Measurements from ENCODE around the gene MIGA1.

MIGA1 gene

GRCh38 chr1:77859248-77859647 lies 79.8 kb downstream of the MIGA1 start:
- Histone ChIP-seq H3K27me3 (ENCODE audit: insufficient read depth, low read length) (no peaks in the 10 kb centered on the region), H3K36me3 (ENCODE audit: insufficient read depth, low read depth, low read length) (no peaks in the 10 kb centered on the region), H3K27ac (ENCODE audit: low read length) (no peak overlapping the region), H3K9ac (ENCODE audit: low read depth, low read length) (no peak overlapping the region), H3K4me3 (ENCODE audit: low read length) (no peak overlapping the region), H3K9me3 (ENCODE audit: insufficient read depth, low read depth, low read length) (no peaks in the 10 kb centered on the region; the same call in 1 of the 2 replicates), H3K4me1 (ENCODE audit: insufficient read depth, low read length) (no peaks in the 10 kb centered on the region)

GRCh38 chr1:77866296-77866695 lies 86.8 kb downstream of the MIGA1 start:
- Histone ChIP-seq H3K36me3 (ENCODE audit: insufficient read depth, low read depth, low read length) (peaks cover 5% of the 10 kb centered on the region; the same call in 1 of the 2 replicates), H3K27me3 (ENCODE audit: insufficient read depth, low read length) (no peaks in the 10 kb centered on the region), H3K27ac (ENCODE audit: low read length) (no peak overlapping the region), H3K4me1 (ENCODE audit: insufficient read depth, low read length) (no peaks in the 10 kb centered on the region), H3K9ac (ENCODE audit: low read depth, low read length) (no peak overlapping the region), H3K4me3 (ENCODE audit: low read length) (no peak overlapping the region), H3K9me3 (ENCODE audit: insufficient read depth, low read depth, low read length) (no peaks in the 10 kb centered on the region)

DNA sequence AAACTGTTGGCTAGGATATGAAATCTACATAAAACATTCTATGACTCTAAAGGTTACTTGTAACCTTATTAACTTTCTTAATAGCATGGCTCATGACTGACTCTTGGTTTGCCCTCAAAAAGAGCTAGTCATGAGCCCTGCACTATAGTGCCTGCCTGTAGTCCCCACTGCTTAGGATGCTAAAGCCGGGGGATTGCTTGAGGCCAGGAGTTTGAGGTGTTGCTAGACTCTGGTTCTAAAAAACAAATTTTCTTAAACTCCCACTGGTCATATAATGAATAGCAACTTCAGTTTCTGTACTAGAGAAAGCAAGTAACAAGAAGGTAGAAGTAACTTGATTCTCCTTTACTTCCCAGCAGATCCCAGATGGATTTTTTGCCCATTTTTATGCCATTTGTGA lies 93.2 kb downstream of the MIGA1 start:
- H3K9me3 ChIP-seq (ENCODE audit: insufficient read depth, low read depth, low read length) = no peaks in the 10 kb centered on the region
- H3K36me3 ChIP-seq (ENCODE audit: insufficient read depth, low read depth, low read length) = peaks cover 2% of the 10 kb centered on the region; the same call in 1 of the 2 replicates
- no peak overlapping the region for H3K4me3 ChIP-seq (ENCODE audit: low read length)
- no peaks in the 10 kb centered on the region for H3K4me1 ChIP-seq (ENCODE audit: insufficient read depth, low read length)
- no peak overlapping the region for H3K9ac ChIP-seq (ENCODE audit: low read depth, low read length)
- H3K27me3 ChIP-seq (ENCODE audit: insufficient read depth, low read length) = no peaks in the 10 kb centered on the region
- no peak overlapping the region for H3K27ac ChIP-seq (ENCODE audit: low read length)

GRCh38 chr1:77873461-77873860 lies 94.0 kb downstream of the MIGA1 start:
- Histone ChIP-seq H3K27ac (ENCODE audit: low read length) (no peak overlapping the region), H3K9ac (ENCODE audit: low read depth, low read length) (no peak overlapping the region), H3K36me3 (ENCODE audit: insufficient read depth, low read depth, low read length) (no peaks in the 10 kb centered on the region; the same call in 1 of the 2 replicates), H3K27me3 (ENCODE audit: insufficient read depth, low read length) (no peaks in the 10 kb centered on the region), H3K4me1 (ENCODE audit: insufficient read depth, low read length) (no peaks in the 10 kb centered on the region), H3K9me3 (ENCODE audit: insufficient read depth, low read depth, low read length) (no peaks in the 10 kb centered on the region), H3K4me3 (ENCODE audit: low read length) (no peak overlapping the region)

DNA sequence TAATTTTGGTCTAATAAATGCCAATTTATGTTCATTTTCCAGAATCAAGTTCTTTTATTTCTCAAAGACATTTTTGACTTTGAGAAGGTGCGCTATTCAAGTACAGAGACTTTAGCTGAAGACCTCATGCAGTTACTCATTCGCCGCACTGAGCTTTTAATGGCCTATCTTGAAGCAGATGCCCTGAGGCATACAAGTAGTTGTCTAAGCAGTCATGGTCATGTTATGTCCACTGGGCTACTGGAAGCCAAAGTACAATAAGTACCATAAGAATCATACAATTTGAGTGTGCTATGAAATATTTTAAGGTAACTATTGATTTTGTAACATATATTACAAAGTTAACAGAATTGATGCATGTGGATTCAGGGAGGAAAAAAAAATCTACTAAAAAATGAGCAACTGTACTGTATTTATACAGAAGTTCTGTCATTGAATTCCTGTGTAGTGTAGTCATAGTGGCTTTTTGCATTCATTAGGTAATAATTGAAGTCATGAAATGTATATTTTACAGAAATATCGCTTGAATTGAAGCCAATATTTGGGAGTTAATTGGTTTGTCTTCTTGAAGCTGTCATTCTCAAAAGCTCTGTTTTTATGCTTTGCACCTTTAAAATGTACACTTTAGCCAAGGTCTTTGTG lies 95.5 kb downstream of the MIGA1 start:
- no peak overlapping the region for H3K27ac ChIP-seq (ENCODE audit: low read length)
- no peaks in the 10 kb centered on the region for H3K36me3 ChIP-seq (ENCODE audit: insufficient read depth, low read depth, low read length)
- H3K4me3 ChIP-seq (ENCODE audit: low read length) = no peak overlapping the region
- no peaks in the 10 kb centered on the region for H3K4me1 ChIP-seq (ENCODE audit: insufficient read depth, low read length)
- H3K9ac ChIP-seq (ENCODE audit: low read depth, low read length) = no peak overlapping the region
- no peaks in the 10 kb centered on the region for H3K27me3 ChIP-seq (ENCODE audit: insufficient read depth, low read length)
- H3K9me3 ChIP-seq (ENCODE audit: insufficient read depth, low read depth, low read length) = no peaks in the 10 kb centered on the region

DNA sequence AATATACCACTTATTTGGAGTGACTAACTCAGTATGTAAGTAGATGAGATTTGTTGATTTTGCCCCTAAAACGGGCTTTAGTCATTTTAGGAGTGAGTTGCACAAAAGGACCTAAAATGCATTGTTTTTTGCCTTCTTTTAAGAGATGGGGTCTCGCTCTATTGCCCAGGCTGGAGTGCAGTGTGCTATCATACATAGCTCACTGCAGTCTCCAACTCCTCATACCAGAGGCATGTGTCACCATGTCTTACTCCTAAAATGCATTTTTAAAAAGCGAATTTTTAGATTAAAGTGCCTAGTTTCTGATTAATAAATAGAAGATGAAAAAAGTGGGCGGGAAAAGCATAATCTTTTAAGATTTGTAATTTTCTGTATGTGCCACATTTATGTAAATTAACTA lies 97.4 kb downstream of the MIGA1 start:
- no peak overlapping the region for H3K9ac ChIP-seq (ENCODE audit: low read depth, low read length)
- H3K4me1 ChIP-seq (ENCODE audit: insufficient read depth, low read length) = no peaks in the 10 kb centered on the region
- H3K4me3 ChIP-seq (ENCODE audit: low read length) = no peak overlapping the region
- no peak overlapping the region for H3K27ac ChIP-seq (ENCODE audit: low read length)
- no peaks in the 10 kb centered on the region for H3K9me3 ChIP-seq (ENCODE audit: insufficient read depth, low read depth, low read length)
- H3K36me3 ChIP-seq (ENCODE audit: insufficient read depth, low read depth, low read length) = no peaks in the 10 kb centered on the region
- H3K27me3 ChIP-seq (ENCODE audit: insufficient read depth, low read length) = no peaks in the 10 kb centered on the region

DNA sequence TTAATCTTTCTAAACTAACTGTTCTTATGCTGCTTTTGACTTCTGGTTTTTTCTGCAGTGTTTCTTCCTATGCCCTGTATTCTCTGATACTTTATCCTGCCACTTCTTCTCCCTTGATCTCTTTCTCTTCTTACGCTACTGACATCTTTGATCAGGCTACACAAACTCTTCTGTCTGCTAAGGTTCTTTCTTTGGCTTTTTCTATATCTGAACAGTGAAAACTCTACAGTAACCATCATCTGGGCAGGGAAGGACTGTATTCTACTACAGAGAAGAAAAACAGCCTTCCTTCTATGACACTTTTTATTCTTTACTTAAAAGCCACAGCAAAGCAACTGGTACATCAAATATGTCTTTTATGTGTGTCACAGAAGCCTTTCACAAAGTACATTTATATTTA lies 101.6 kb downstream of the MIGA1 start:
- no peaks in the 10 kb centered on the region for H3K9me3 ChIP-seq (ENCODE audit: insufficient read depth, low read depth, low read length)

GRCh38 chr1:77882411-77882810 lies 103.0 kb downstream of the MIGA1 start:
- H3K27ac ChIP-seq (ENCODE audit: low read length) = no peak overlapping the region
- no peaks in the 10 kb centered on the region for H3K27me3 ChIP-seq (ENCODE audit: insufficient read depth, low read length)
- no peaks in the 10 kb centered on the region for H3K4me1 ChIP-seq (ENCODE audit: insufficient read depth, low read length)
- no peak overlapping the region for H3K9ac ChIP-seq (ENCODE audit: low read depth, low read length)
- no peak overlapping the region for H3K4me3 ChIP-seq (ENCODE audit: low read length)
- no peaks in the 10 kb centered on the region for H3K9me3 ChIP-seq (ENCODE audit: insufficient read depth, low read depth, low read length)
- no peaks in the 10 kb centered on the region for H3K36me3 ChIP-seq (ENCODE audit: insufficient read depth, low read depth, low read length)

More for the DNA sequence above, 101.6 kb downstream of the MIGA1 start:
- Histone ChIP-seq H3K27me3 (ENCODE audit: insufficient read depth, low read length) (no peaks in the 10 kb centered on the region), H3K36me3 (ENCODE audit: insufficient read depth, low read depth, low read length) (no peaks in the 10 kb centered on the region), H3K27ac (ENCODE audit: low read length) (no peak overlapping the region), H3K4me3 (ENCODE audit: low read length) (no peak overlapping the region), H3K9ac (ENCODE audit: low read depth, low read length) (no peak overlapping the region), H3K4me1 (ENCODE audit: insufficient read depth, low read length) (no peaks in the 10 kb centered on the region)

DNA sequence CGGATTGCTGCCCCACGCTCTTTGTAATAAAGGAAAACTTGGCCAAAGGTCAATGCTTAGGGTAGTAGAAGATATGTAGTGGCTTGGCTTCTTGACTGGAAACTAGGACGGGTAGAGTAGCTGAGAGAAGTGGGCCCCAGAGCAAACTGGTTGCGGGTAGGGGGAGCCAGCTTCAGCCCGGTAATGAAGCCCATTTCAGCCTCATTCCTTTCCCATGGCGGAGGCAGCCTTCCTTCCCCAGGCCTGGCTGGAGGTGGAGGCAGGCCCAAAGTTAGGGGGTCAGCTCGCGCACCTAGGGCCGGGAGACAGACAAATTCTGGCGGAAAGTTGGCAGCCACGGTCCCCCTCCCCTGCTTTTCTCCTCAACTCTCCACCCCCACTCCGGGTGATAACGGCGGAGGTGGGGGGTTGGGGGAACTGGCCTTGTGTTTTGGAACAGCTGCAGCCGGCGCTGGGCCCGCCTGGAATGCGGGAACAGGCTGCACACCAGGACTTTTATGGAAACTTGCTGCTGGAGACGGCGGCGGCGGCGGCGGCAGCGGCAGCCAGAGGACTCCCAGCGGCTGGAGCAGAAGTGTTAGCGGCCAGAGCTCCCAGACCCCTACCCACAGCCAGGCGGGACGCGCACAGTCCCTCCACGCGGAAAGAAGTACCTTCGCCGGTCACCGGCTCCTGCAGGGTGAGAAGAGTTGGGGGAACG lies 108.8 kb downstream of the MIGA1 start, which contains the start of gene NEXN:
NEXN (plus strand) TSS at position 544 of the 700 bp plus-strand sequence. CDS start 27,483 bp downstream, outside the sequence.
- H3K9me3 ChIP-seq (ENCODE audit: insufficient read depth, low read depth, low read length) = no peaks in the 10 kb centered on the region
- H3K27me3 ChIP-seq (ENCODE audit: insufficient read depth, low read length) = no peaks in the 10 kb centered on the region
- H3K36me3 ChIP-seq (ENCODE audit: insufficient read depth, low read depth, low read length) = no peaks in the 10 kb centered on the region
- H3K9ac ChIP-seq (ENCODE audit: low read depth, low read length) = peak within 1 kb of the TSS; percentile 89; the same call in 1 of the 2 replicates
- H3K27ac ChIP-seq (ENCODE audit: low read length) = peak within 1 kb of the TSS; percentile 53
- peaks cover 4% of the 10 kb centered on the region; the same call in 1 of the 2 replicates for H3K4me1 ChIP-seq (ENCODE audit: insufficient read depth, low read length)
- peak within 1 kb of the TSS; percentile 95 for H3K4me3 ChIP-seq (ENCODE audit: low read length)

- Histone ChIP-seq H3K9ac (ENCODE audit: low read depth, low read length) (peak overlapping the region; percentile 89; the same call in 1 of the 2 replicates), H3K4me3 (ENCODE audit: low read length) (peak overlapping the region; percentile 95), H3K4me1 (ENCODE audit: insufficient read depth, low read length) (peaks cover 4% of the 10 kb centered on the region; the same call in 1 of the 2 replicates), H3K27ac (ENCODE audit: low read length) (peak overlapping the region; percentile 53), H3K27me3 (ENCODE audit: insufficient read depth, low read length) (no peaks in the 10 kb centered on the region), H3K9me3 (ENCODE audit: insufficient read depth, low read depth, low read length) (no peaks in the 10 kb centered on the region), H3K36me3 (ENCODE audit: insufficient read depth, low read depth, low read length) (no peaks in the 10 kb centered on the region)
Observed at GRCh38 chr1:77888781-77889642, 109.6 kb downstream of the MIGA1 start.

- no peak overlapping the region for H3K27ac ChIP-seq (ENCODE audit: low read length)
- peak overlapping the region; percentile 89; the same call in 1 of the 2 replicates for H3K9ac ChIP-seq (ENCODE audit: low read depth, low read length)
Observed at GRCh38 chr1:77889671-77890070, 110.2 kb downstream of the MIGA1 start.

More at GRCh38 chr1:77889671-77890070, 110.2 kb downstream of the MIGA1 start:
- Histone ChIP-seq H3K4me1 (ENCODE audit: insufficient read depth, low read length) (peaks cover 4% of the 10 kb centered on the region; the same call in 1 of the 2 replicates), H3K9me3 (ENCODE audit: insufficient read depth, low read depth, low read length) (no peaks in the 10 kb centered on the region), H3K36me3 (ENCODE audit: insufficient read depth, low read depth, low read length) (no peaks in the 10 kb centered on the region), H3K27me3 (ENCODE audit: insufficient read depth, low read length) (no peaks in the 10 kb centered on the region), H3K4me3 (ENCODE audit: low read length) (peak overlapping the region; percentile 95)
